Astrocyte (in vitro differentiated cells and primary cell): ENCODE measurements around the gene ANGPTL8. TPM values are rescaled to one million over a fixed set of nuclear protein-coding genes. Genes with fewer than 3 reads are reported as not detected.

Source experiments
- DNase-seq: peaks from one replicate; pipeline ENCODE4 v3.0.0-alpha.2; 2010; ENCODE audit warnings: low read depth
- FAIRE-seq: peaks from 2 replicates; lab custom pipeline; 2011; peaks lifted over from hg19 to GRCh38; lab: Jason Lieb, UNC
- H2AFZ ChIP-seq: 2 replicates; pipeline ENCODE4 v1.6.0; 2012; ENCODE audit warnings: low read depth, low read length, inconsistent platforms
- H3K27ac ChIP-seq: 2 replicates; pipeline ENCODE4 v1.5.1; 2011; ENCODE audit warnings: low read depth, low read length, inconsistent platforms
- H3K27me3 ChIP-seq: 2 replicates; pipeline ENCODE4 v1.6.0; 2011; ENCODE audit warnings: low read length, inconsistent platforms; ENCODE audit not compliant: insufficient read depth
- H3K36me3 ChIP-seq: 2 replicates; pipeline ENCODE4 v1.5.1; 2011; ENCODE audit warnings: low read length, inconsistent platforms; ENCODE audit not compliant: insufficient read depth
- H3K4me1 ChIP-seq: 2 replicates; pipeline ENCODE4 v1.5.1; 2011; ENCODE audit warnings: low read length, inconsistent platforms; ENCODE audit not compliant: insufficient read depth
- H3K4me2 ChIP-seq: 2 replicates; pipeline ENCODE4 v1.6.0; 2012; ENCODE audit warnings: low read length, inconsistent platforms
- H3K4me3 ChIP-seq: 2 replicates; pipeline ENCODE4 v1.5.1; 2011; ENCODE audit warnings: low read depth, mild to moderate bottlenecking, low read length, inconsistent platforms; ENCODE audit not compliant: insufficient read depth
- H3K79me2 ChIP-seq: 2 replicates; pipeline ENCODE4 v1.6.0; 2012; ENCODE audit warnings: mild to moderate bottlenecking, low read length, inconsistent platforms; ENCODE audit not compliant: insufficient read depth
- H3K9ac ChIP-seq: 2 replicates; pipeline ENCODE4 v1.6.0; 2012; ENCODE audit warnings: mild to moderate bottlenecking, low read length, inconsistent platforms
- H3K9me3 ChIP-seq: 2 replicates; pipeline ENCODE4 v1.5.1; 2012; ENCODE audit warnings: low read depth, mild to moderate bottlenecking, low read length, inconsistent platforms; ENCODE audit not compliant: insufficient read depth
- H4K20me1 ChIP-seq: 2 replicates; pipeline ENCODE4 v1.6.0; 2012; ENCODE audit warnings: low read length, inconsistent platforms; ENCODE audit not compliant: insufficient read depth
- H3K27ac Mint-ChIP-seq: one replicate; pipeline ENCODE4 v1.8.0; 2021; ENCODE audit warnings: mild to moderate bottlenecking, mixed read lengths; ENCODE audit not compliant: unreplicated experiment
- H3K27me3 Mint-ChIP-seq: one replicate; pipeline ENCODE4 v1.8.0; 2021; ENCODE audit warnings: low read depth, mixed read lengths; ENCODE audit not compliant: unreplicated experiment
- H3K36me3 Mint-ChIP-seq: one replicate; pipeline ENCODE4 v1.8.0; 2021; ENCODE audit warnings: low read depth, mixed read lengths; ENCODE audit not compliant: unreplicated experiment
- H3K4me1 Mint-ChIP-seq: one replicate; pipeline ENCODE4 v1.8.0; 2021; ENCODE audit warnings: low read depth, mixed read lengths; ENCODE audit not compliant: unreplicated experiment
- H3K4me3 Mint-ChIP-seq: one replicate; pipeline ENCODE4 v1.8.0; 2021; ENCODE audit warnings: mild to moderate bottlenecking, moderate library complexity, mixed read lengths; ENCODE audit not compliant: unreplicated experiment
- H3K9me3 Mint-ChIP-seq: one replicate; pipeline ENCODE4 v1.8.0; 2021; ENCODE audit warnings: mild to moderate bottlenecking, mixed read lengths; ENCODE audit not compliant: unreplicated experiment
- CTCF ChIP-seq: IDR thresholded peaks from 2 replicates; pipeline ENCODE4 v1.5.1; 2011; ENCODE audit warnings: low read depth, mild to moderate bottlenecking, inconsistent platforms, low read length, moderate library complexity; ENCODE audit not compliant: insufficient read depth
- EZH2 ChIP-seq: IDR thresholded peaks from 2 replicates; pipeline ENCODE4 v1.6.1; 2012; ENCODE audit warnings: mild to moderate bottlenecking, low read length, inconsistent platforms; ENCODE audit not compliant: insufficient read depth
- total RNA-seq: library from RNA; stranded (reverse); gene quantifications from 2 replicates; pipeline ENCODE4 v1.2.1, GENCODE V29; 2021

ANGPTL8 gene
- total RNA-seq, 1 donor from 2014 or later = not detected

GRCh38 chr19:11210656-11210928, 28.8 kb upstream of the ANGPTL8 start:
- Histone ChIP-seq H2AFZ (no peak overlapping the region), H3K9ac (no peak overlapping the region)
- no peaks in the 10 kb centered on the region for H3K9me3 Mint-ChIP-seq

GRCh38 chr19:11214387-11214786, 25.0 kb upstream of the ANGPTL8 start:
- Histone ChIP-seq H3K9me3 (peaks cover 4% of the 10 kb centered on the region), H3K4me2 (no peak overlapping the region), H3K36me3 (no peaks in the 10 kb centered on the region), H3K79me2 (no peaks in the 10 kb centered on the region), H3K4me3 (no peak overlapping the region), H2AFZ (no peak overlapping the region), H3K4me1 (no peaks in the 10 kb centered on the region), H3K27ac (no peak overlapping the region), H4K20me1 (peaks cover 14% of the 10 kb centered on the region), H3K9ac (no peak overlapping the region), H3K27me3 (no peaks in the 10 kb centered on the region)
- FAIRE-seq = no peak
- Mint-ChIP-seq H3K27ac (no peak overlapping the region), H3K4me3 (no peak overlapping the region), H3K4me1 (no peaks in the 10 kb centered on the region), H3K9me3 (peaks cover 6% of the 10 kb centered on the region), H3K36me3 (peaks cover 27% of the 10 kb centered on the region), H3K27me3 (no peaks in the 10 kb centered on the region)
- TF ChIP-seq CTCF (no peak), EZH2 (no peak)
- no peak for DNase-seq

More at GRCh38 chr19:11210656-11210928, 28.8 kb upstream of the ANGPTL8 start:
- H3K79me2 ChIP-seq = no peaks in the 10 kb centered on the region
- no peak overlapping the region for H3K4me3 ChIP-seq
- Mint-ChIP-seq H3K4me1 (no peaks in the 10 kb centered on the region), H3K4me3 (no peak overlapping the region), H3K27ac (no peak overlapping the region), H3K27me3 (no peaks in the 10 kb centered on the region), H3K36me3 (peaks cover 20% of the 10 kb centered on the region)
- H3K36me3 ChIP-seq = no peaks in the 10 kb centered on the region
- no peak for DNase-seq
- H3K9me3 ChIP-seq = no peaks in the 10 kb centered on the region
- H3K27me3 ChIP-seq = no peaks in the 10 kb centered on the region
- H4K20me1 ChIP-seq = peaks cover 20% of the 10 kb centered on the region
- H3K4me1 ChIP-seq = no peaks in the 10 kb centered on the region
- no peak for FAIRE-seq
- TF ChIP-seq CTCF = no peak
- TF ChIP-seq EZH2 = no peak
- no peak overlapping the region for H3K27ac ChIP-seq
- H3K4me2 ChIP-seq = no peak overlapping the region

- no peak for FAIRE-seq
- no peak for DNase-seq
- no peak overlapping the region for H2AFZ ChIP-seq
- H3K9ac ChIP-seq = no peak overlapping the region
- Mint-ChIP-seq H3K27me3 (no peaks in the 10 kb centered on the region), H3K9me3 (peaks cover 21% of the 10 kb centered on the region), H3K27ac (no peak overlapping the region), H3K4me1 (no peaks in the 10 kb centered on the region), H3K36me3 (peaks cover 33% of the 10 kb centered on the region), H3K4me3 (no peak overlapping the region)
- no peak overlapping the region for H3K4me2 ChIP-seq
- no peak for TF ChIP-seq CTCF
- TF ChIP-seq EZH2 = no peak
- no peaks in the 10 kb centered on the region for H3K79me2 ChIP-seq
- H3K27me3 ChIP-seq = no peaks in the 10 kb centered on the region
- peaks cover 11% of the 10 kb centered on the region for H3K9me3 ChIP-seq
- no peak overlapping the region for H3K4me3 ChIP-seq
- H3K36me3 ChIP-seq = peaks cover 3% of the 10 kb centered on the region
- no peaks in the 10 kb centered on the region for H4K20me1 ChIP-seq
- no peak overlapping the region for H3K27ac ChIP-seq
- H3K4me1 ChIP-seq = no peaks in the 10 kb centered on the region
Observed at GRCh38 chr19:11221082-11221598, 18.3 kb upstream of the ANGPTL8 start.
